Astrocyte of the cerebellum (primary cell): ENCODE measurements around the gene PIK3IP1.
"Not testable (repeated sequence)": the region's sequence is repeated elsewhere in the genome, so short reads cannot be mapped to it uniquely, and the experiment has no call there.

Experiments
- DNase-seq: peaks from one replicate; pipeline ENCODE4 v3.0.0-alpha.2; 2011; ENCODE audit warnings: low read depth
- H3K4me3 ChIP-seq: 2 replicates; pipeline ENCODE4 v1.5.1; 2011; ENCODE audit warnings: mild to moderate bottlenecking, low read depth, low read length, moderate library complexity
- CTCF ChIP-seq: IDR thresholded peaks from 2 replicates; pipeline ENCODE4 v1.5.1; 2012; ENCODE audit warnings: low read length, low read depth, moderate library complexity, mild to moderate bottlenecking; ENCODE audit errors: missing control alignments
- in situ Hi-C: cut with HindIII; loops from 2 replicates; pipeline ENCODE4 v1.10.0; 2017; ENCODE audit warnings: low sequenced_read_pairs

The PIK3IP1 gene

GRCh38 chr22:31241200-31241599, 51.1 kb downstream of the PIK3IP1 start:
- in situ Hi-C loops = no loop called here
- no peak for DNase-seq
- no peak overlapping the region for H3K4me3 ChIP-seq
- TF ChIP-seq CTCF = no peak

GRCh38 chr22:31239771-31240370, 52.4 kb downstream of the PIK3IP1 start:
- no peak overlapping the region for H3K4me3 ChIP-seq
- no peak for DNase-seq
- in situ Hi-C loops = no loop called here
- no peak for TF ChIP-seq CTCF

GRCh38 chr22:31238057-31238456, 54.2 kb downstream of the PIK3IP1 start:
- DNase-seq = no peak
- H3K4me3 ChIP-seq = no peak overlapping the region
- in situ Hi-C loops = no loop called here
- no peak for TF ChIP-seq CTCF

GRCh38 chr22:31236044-31236443, 56.2 kb downstream of the PIK3IP1 start:
- DNase-seq, in situ Hi-C loops: not testable (repeated sequence)

GRCh38 chr22:31235081-31235480, 57.2 kb downstream of the PIK3IP1 start:
- TF ChIP-seq CTCF = no peak
- in situ Hi-C loops = no loop called here
- no peak overlapping the region for H3K4me3 ChIP-seq
- no peak for DNase-seq

More at GRCh38 chr22:31236044-31236443, 56.2 kb downstream of the PIK3IP1 start:
- not testable (repeated sequence) for H3K4me3 ChIP-seq

GRCh38 chr22:31233001-31233400, 59.3 kb downstream of the PIK3IP1 start:
- no peak for DNase-seq

More at GRCh38 chr22:31233001-31233400, 59.3 kb downstream of the PIK3IP1 start:
- H3K4me3 ChIP-seq = no peak overlapping the region
- TF ChIP-seq CTCF = no peak
- in situ Hi-C loops = no loop called here
